Measurements from ENCODE around the gene FAM8A1. TPM values are rescaled to one million over a fixed set of nuclear protein-coding genes. Genes with fewer than 3 reads are reported as not detected.

FAM8A1 gene
- total and polyA plus RNA-seq, 9 of the 15 experiments (the other 6 are each of a cell fraction or from before 2014, with no cell fraction given) = 4.9 to 23.6 (median 14.2) TPM

- DNase-seq (ENCODE audit: extremely low read depth in 1 of 4, low spot score in 3 of 4) = no peak
- TF ChIP-seq, protein P1, sequence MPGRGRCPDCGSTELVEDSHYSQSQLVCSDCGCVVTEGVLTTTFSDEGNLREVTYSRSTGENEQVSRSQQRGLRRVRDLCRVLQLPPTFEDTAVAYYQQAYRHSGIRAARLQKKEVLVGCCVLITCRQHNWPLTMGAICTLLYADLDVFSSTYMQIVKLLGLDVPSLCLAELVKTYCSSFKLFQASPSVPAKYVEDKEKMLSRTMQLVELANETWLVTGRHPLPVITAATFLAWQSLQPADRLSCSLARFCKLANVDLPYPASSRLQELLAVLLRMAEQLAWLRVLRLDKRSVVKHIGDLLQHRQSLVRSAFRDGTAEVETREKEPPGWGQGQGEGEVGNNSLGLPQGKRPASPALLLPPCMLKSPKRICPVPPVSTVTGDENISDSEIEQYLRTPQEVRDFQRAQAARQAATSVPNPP (IDR thresholded peaks at IDR 0.05; ENCODE audit: borderline replicate concordance, insufficient read depth, insufficient read length) = no peak
- no peak for TF ChIP-seq NCOA2 (IDR thresholded peaks at IDR 0.05; ENCODE audit: partially characterized antibody in 2 of 2)
- TF ChIP-seq HOMEZ (CRISPR knock-in tag; IDR thresholded peaks at IDR 0.05) = no peak
- no peak for TF ChIP-seq YBX1 (IDR thresholded peaks at IDR 0.05)
- no peak for TF ChIP-seq TGIF2 (CRISPR knock-in tag; IDR thresholded peaks at IDR 0.05)
- no peak for TF ChIP-seq HNRNPUL1 (IDR thresholded peaks at IDR 0.05; ENCODE audit: low read length)
- TF ChIP-seq ZNF695 (CRISPR knock-in tag; IDR thresholded peaks at IDR 0.05) = no peak
- TF ChIP-seq ZSCAN32 (CRISPR knock-in tag; IDR thresholded peaks at IDR 0.05) = no peak
- TF ChIP-seq, protein P2, sequence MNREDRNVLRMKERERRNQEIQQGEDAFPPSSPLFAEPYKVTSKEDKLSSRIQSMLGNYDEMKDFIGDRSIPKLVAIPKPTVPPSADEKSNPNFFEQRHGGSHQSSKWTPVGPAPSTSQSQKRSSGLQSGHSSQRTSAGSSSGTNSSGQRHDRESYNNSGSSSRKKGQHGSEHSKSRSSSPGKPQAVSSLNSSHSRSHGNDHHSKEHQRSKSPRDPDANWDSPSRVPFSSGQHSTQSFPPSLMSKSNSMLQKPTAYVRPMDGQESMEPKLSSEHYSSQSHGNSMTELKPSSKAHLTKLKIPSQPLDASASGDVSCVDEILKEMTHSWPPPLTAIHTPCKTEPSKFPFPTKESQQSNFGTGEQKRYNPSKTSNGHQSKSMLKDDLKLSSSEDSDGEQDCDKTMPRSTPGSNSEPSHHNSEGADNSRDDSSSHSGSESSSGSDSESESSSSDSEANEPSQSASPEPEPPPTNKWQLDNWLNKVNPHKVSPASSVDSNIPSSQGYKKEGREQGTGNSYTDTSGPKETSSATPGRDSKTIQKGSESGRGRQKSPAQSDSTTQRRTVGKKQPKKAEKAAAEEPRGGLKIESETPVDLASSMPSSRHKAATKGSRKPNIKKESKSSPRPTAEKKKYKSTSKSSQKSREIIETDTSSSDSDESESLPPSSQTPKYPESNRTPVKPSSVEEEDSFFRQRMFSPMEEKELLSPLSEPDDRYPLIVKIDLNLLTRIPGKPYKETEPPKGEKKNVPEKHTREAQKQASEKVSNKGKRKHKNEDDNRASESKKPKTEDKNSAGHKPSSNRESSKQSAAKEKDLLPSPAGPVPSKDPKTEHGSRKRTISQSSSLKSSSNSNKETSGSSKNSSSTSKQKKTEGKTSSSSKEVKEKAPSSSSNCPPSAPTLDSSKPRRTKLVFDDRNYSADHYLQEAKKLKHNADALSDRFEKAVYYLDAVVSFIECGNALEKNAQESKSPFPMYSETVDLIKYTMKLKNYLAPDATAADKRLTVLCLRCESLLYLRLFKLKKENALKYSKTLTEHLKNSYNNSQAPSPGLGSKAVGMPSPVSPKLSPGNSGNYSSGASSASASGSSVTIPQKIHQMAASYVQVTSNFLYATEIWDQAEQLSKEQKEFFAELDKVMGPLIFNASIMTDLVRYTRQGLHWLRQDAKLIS (CRISPR knock-in tag; IDR thresholded peaks at IDR 0.05) = no peak
- Histone ChIP-seq H3K4me2 (ENCODE audit: insufficient read depth, low read length) (no peak overlapping the region), H3K79me2 (ENCODE audit: control insufficient read depth, insufficient read depth, low read length) (peaks cover 84% of the 10 kb centered on the region), H3K27ac (ENCODE audit: extremely low read depth, low read depth, low read length) (no peak overlapping the region), H4K20me1 (replicated peaks; ENCODE audit: control insufficient read depth, insufficient read depth, low read length) (no peaks in the 10 kb centered on the region), H3K9me1 (ENCODE audit: control insufficient read depth, insufficient read depth, low read length) (no peaks in the 10 kb centered on the region), H2AFZ (ENCODE audit: low read depth, low read length) (no peak overlapping the region), H3K36me3 (ENCODE audit: control insufficient read depth, insufficient read depth, low read length) (peaks cover 93% of the 10 kb centered on the region), H3K9me3 (replicated peaks; ENCODE audit: control insufficient read depth, insufficient read depth, low read depth, low read length) (no peaks in the 10 kb centered on the region), H3K9ac (ENCODE audit: insufficient read depth in 1 of 2, low read depth in 2 of 2, low read length in 2 of 2) (no peak overlapping the region), H3K4me1 (replicated peaks in 1 of 2; ENCODE audit: control insufficient read depth in 2 of 2, insufficient read depth in 2 of 2, low read length in 2 of 2) (no peaks in the 10 kb centered on the region), H3K4me3 (no peak overlapping the region), H3K27me3 (ENCODE audit: control insufficient read depth in 2 of 2, insufficient read depth in 2 of 2, low read length in 2 of 2) (no peaks in the 10 kb centered on the region)
- 90% methylated on average over 5 of the region's 5 CpGs for WGBS (ENCODE audit: insufficient coverage, low coverage, missing lambda C conversion rate)
- ChIA-PET POLR2A (interaction anchor here (0.9 to 1.2 kb wide), 5 partner anchors 9 to 19 kb away, joined by 4 to 7 read pairs (median 5); no protein-coding TSS in a partner anchor), CTCF (ENCODE audit: low intra/inter-chr PET ratio) (no interaction called here)
- no TSS peak for BruUV-seq (replicated peaks)
- ATAC-seq = peak; percentile 66
- no peak for FAIRE-seq
- intact Hi-C loops (cut with micrococcal nuclease) (no loop called here), in situ Hi-C loops (cut with MboI) (no loop called here)
These were observed 22.0 kb downstream of the FAM8A1 start for GRCh38 chr6:17622144-17622543.

Data from K562 (cell line).